GM23338 (cell line): ENCODE measurements around the gene CFAP77. TPM values are rescaled to one million over a fixed set of nuclear protein-coding genes. Genes with fewer than 3 reads are reported as not detected.

Experiments
- ATAC-seq: fragments of 200-7000 bp; cut with Tn5 transposase; 3 replicates; pipeline ENCODE4 v1.9.1; 2020
- DNase-seq: peaks from one replicate; pipeline ENCODE4 v3.0.0-alpha.2; 2015; ENCODE audit warnings: low spot score
- H2AFZ ChIP-seq: fragments of 200-600 bp; sonication (generic); 2 replicates; pipeline ENCODE4 v1.8.0; 2016; ENCODE audit warnings: antibody characterized with exemption, mild to moderate bottlenecking, moderate library complexity
- H3F3A ChIP-seq: fragments of 200-600 bp; sonication (generic); replicated peaks from 2 replicates; pipeline ENCODE4 v1.8.0; 2017; ENCODE audit warnings: antibody characterized with exemption, mixed run types, low read depth
- H3K27ac ChIP-seq: fragments of 200-600 bp; sonication (generic); 2 replicates; pipeline ENCODE4 v1.6.1; 2016; ENCODE audit warnings: low read depth
- H3K27me3 ChIP-seq: fragments of 200-600 bp; sonication (generic); 2 replicates; pipeline ENCODE4 v1.8.0; 2016; ENCODE audit warnings: mild to moderate bottlenecking, mixed run types, moderate library complexity; ENCODE audit not compliant: insufficient read depth
- H3K36me3 ChIP-seq: fragments of 200-600 bp; sonication (generic); 2 replicates; pipeline ENCODE4 v1.8.0; 2016; ENCODE audit warnings: mild to moderate bottlenecking; ENCODE audit not compliant: insufficient read depth
- H3K4me1 ChIP-seq: fragments of 200-600 bp; sonication (generic); 2 replicates; pipeline ENCODE4 v1.8.0; 2016; ENCODE audit warnings: mild to moderate bottlenecking, moderate library complexity; ENCODE audit not compliant: insufficient read depth
- H3K4me2 ChIP-seq: fragments of 200-600 bp; sonication (generic); 2 replicates; pipeline ENCODE4 v1.7.1; 2017; ENCODE audit warnings: mixed run types
- H3K4me3 ChIP-seq: fragments of 200-600 bp; sonication (generic); 2 replicates; pipeline ENCODE4 v1.6.1; 2016; ENCODE audit warnings: mixed run types
- H3K79me2 ChIP-seq: fragments of 200-600 bp; sonication (generic); replicated peaks from 2 replicates; pipeline ENCODE4 v1.8.0; 2017; ENCODE audit warnings: mild to moderate bottlenecking; ENCODE audit not compliant: insufficient read depth
- H3K9me2 ChIP-seq: fragments of 200-600 bp; sonication (generic); 2 replicates; pipeline ENCODE4 v1.8.0; 2017; ENCODE audit not compliant: insufficient read depth
- H4K20me1 ChIP-seq: fragments of 200-600 bp; sonication (generic); replicated peaks from 2 replicates; pipeline ENCODE4 v1.8.0; 2017; ENCODE audit warnings: mild to moderate bottlenecking; ENCODE audit not compliant: insufficient read depth
- H3K27ac Mint-ChIP-seq: 2 replicates; pipeline ENCODE4 v1.8.0; 2020; ENCODE audit warnings: inconsistent platforms, mild to moderate bottlenecking, moderate library complexity, mixed read lengths
- H3K27me3 Mint-ChIP-seq: 3 replicates; pipeline ENCODE4 v1.8.0; 2022; ENCODE audit warnings: low read depth, mild to moderate bottlenecking, moderate library complexity, mixed read lengths, inconsistent platforms; ENCODE audit not compliant: insufficient read depth, poor library complexity
- H3K36me3 Mint-ChIP-seq: 3 replicates; pipeline ENCODE4 v1.8.0; 2021; ENCODE audit warnings: low read depth, mild to moderate bottlenecking, inconsistent platforms, moderate library complexity, mixed read lengths
- H3K4me1 Mint-ChIP-seq: 3 replicates; pipeline ENCODE4 v1.8.0; 2020; ENCODE audit warnings: mild to moderate bottlenecking, inconsistent platforms, mixed read lengths
- H3K4me3 Mint-ChIP-seq: 3 replicates; pipeline ENCODE4 v1.8.0; 2021; ENCODE audit warnings: moderate library complexity, mild to moderate bottlenecking, inconsistent platforms, mixed read lengths
- H3K9me3 Mint-ChIP-seq: 3 replicates; pipeline ENCODE4 v1.8.0; 2020; ENCODE audit warnings: moderate library complexity, mild to moderate bottlenecking, inconsistent platforms, mixed read lengths
- CREB1 ChIP-seq: fragments of 250-450 bp; sonication (Bioruptor Pico); IDR thresholded peaks from 2 replicates; pipeline ENCODE4 v1.5.0; 2020; ENCODE audit warnings: low read depth, mild to moderate bottlenecking, moderate library complexity
- CTCF ChIP-seq, 2 experiments: fragments of 200-600 bp in 1 of 2; sonication (generic) in 1 of 2; conservative IDR thresholded peaks; 2 replicates each; pipeline versions ENCODE4 v1.5.1 to v1.6.1; 2016 to 2017; ENCODE audit warnings: antibody characterized with exemption in 2 of 2, low read depth in 2 of 2, mild to moderate bottlenecking in 2 of 2, moderate library complexity in 1 of 2
- ETS1 ChIP-seq: IDR thresholded peaks from 2 replicates; pipeline ENCODE4 v1.6.1; 2016; ENCODE audit warnings: antibody characterized with exemption
- EZH2 ChIP-seq: fragments of 200-600 bp; sonication (generic); IDR thresholded peaks from one replicate; pipeline ENCODE4 v1.8.0; 2017; ENCODE audit warnings: antibody characterized with exemption, mild to moderate bottlenecking, low read depth; ENCODE audit not compliant: unreplicated experiment
- EZH2phosphoT487 ChIP-seq: fragments of 200-600 bp; sonication (generic); IDR thresholded peaks from one replicate; pipeline ENCODE4 v1.8.1; 2018; ENCODE audit warnings: antibody characterized with exemption; ENCODE audit not compliant: unreplicated experiment
- JUNB ChIP-seq: IDR thresholded peaks from one replicate; pipeline ENCODE4 v1.6.1; 2016; ENCODE audit warnings: antibody characterized with exemption; ENCODE audit not compliant: unreplicated experiment
- NANOG ChIP-seq: IDR thresholded peaks from 2 replicates; pipeline ENCODE4 v1.6.1; 2016; ENCODE audit warnings: antibody characterized with exemption, borderline replicate concordance
- POLR2AphosphoS5 ChIP-seq: IDR thresholded peaks from 2 replicates; pipeline ENCODE4 v1.6.1; 2016; ENCODE audit warnings: antibody characterized with exemption, low read depth
- REST ChIP-seq: IDR thresholded peaks from one replicate; pipeline ENCODE4 v1.6.1; 2018; ENCODE audit warnings: antibody characterized with exemption; ENCODE audit not compliant: unreplicated experiment
- STAT1 ChIP-seq: IDR thresholded peaks from one replicate; pipeline ENCODE4 v1.6.1; 2016; ENCODE audit warnings: antibody characterized with exemption; ENCODE audit not compliant: unreplicated experiment
- ZNF114 ChIP-seq: fragments of 250-450 bp; sonication (Bioruptor Pico); IDR thresholded peaks from 2 replicates; pipeline ENCODE4 v1.5.0; 2020; ENCODE audit warnings: mild to moderate bottlenecking, moderate library complexity
- ZNF331 ChIP-seq: fragments of 250-450 bp; sonication (Bioruptor Pico); IDR thresholded peaks from 2 replicates; pipeline ENCODE4 v1.5.0; 2020; ENCODE audit warnings: low read depth, mild to moderate bottlenecking, moderate library complexity
- ZNF462 ChIP-seq: fragments of 250-450 bp; sonication (Bioruptor Pico); IDR thresholded peaks from 2 replicates; pipeline ENCODE4 v1.5.0; 2020; ENCODE audit warnings: mild to moderate bottlenecking, moderate library complexity
- polyA plus RNA-seq: library from polyadenylated mRNA; unstranded; fragments of >200 nt; fragmentation: Nextera tagmentation; extraction: Ambion mirVana; gene quantifications from 2 replicates; pipeline ENCODE4 v1.2.1, GENCODE V29; 2016
- total RNA-seq: library from RNA; depleted of rRNA; stranded (reverse); fragments of >200 nt; shearing (Covaris generic); gene quantifications from 2 replicates; pipeline ENCODE4 v1.2.3, GENCODE V29; 2014

CFAP77 gene
- total and polyA plus RNA-seq, 2 experiments from 2014 or later = 0.97 to 1.3 TPM

GRCh38 chr9:132513416-132513815 is 103.4 kb downstream of the CFAP77 start:
- Histone ChIP-seq H3K27me3 (no peaks in the 10 kb centered on the region), H3K4me1 (no peaks in the 10 kb centered on the region), H3K27ac (no peak overlapping the region), H2AFZ (no peak overlapping the region), H3K79me2 (no peaks in the 10 kb centered on the region), H3F3A (no peaks in the 10 kb centered on the region), H3K4me3 (no peak overlapping the region), H3K9me2 (no peaks in the 10 kb centered on the region), H3K36me3 (no peaks in the 10 kb centered on the region), H4K20me1 (no peaks in the 10 kb centered on the region), H3K4me2 (no peak overlapping the region)
- Mint-ChIP-seq H3K27ac (no peak overlapping the region), H3K4me1 (peaks cover 6% of the 10 kb centered on the region; the same call in 2 of the 3 replicates), H3K9me3 (no peaks in the 10 kb centered on the region; the same call in 2 of the 3 replicates), H3K36me3 (no peaks in the 10 kb centered on the region), H3K27me3 (peaks cover 14% of the 10 kb centered on the region), H3K4me3 (no peak overlapping the region)
- DNase-seq = no peak
- no peak for ATAC-seq
- TF ChIP-seq EZH2 = no peak
- no peak for TF ChIP-seq JUNB
- no peak for TF ChIP-seq ZNF114 (CRISPR knock-in tag)
- TF ChIP-seq POLR2AphosphoS5 = no peak
- no peak for TF ChIP-seq ZNF331
- no peak for TF ChIP-seq EZH2phosphoT487
- TF ChIP-seq ZNF462 (CRISPR knock-in tag) = no peak
- TF ChIP-seq NANOG = no peak
- TF ChIP-seq STAT1 = no peak
- no peak for TF ChIP-seq CTCF (conservative IDR thresholded peaks at IDR 0.05; ENCODE audit: low read depth in 2 of 2)
- no peak for TF ChIP-seq CREB1 (CRISPR knock-in tag)
- no peak for TF ChIP-seq REST
- TF ChIP-seq ETS1 = no peak
